HG03066 (cell line): Measurements from ENCODE around the gene EGR4.
"Not testable (repeated sequence)": the region's sequence is repeated elsewhere in the genome, so short reads cannot be mapped to it uniquely, and the experiment has no call there.

ENCODE experiments used
- ATAC-seq: cut with Tn5 transposase; IDR thresholded peaks from one replicate; pipeline ENCODE4 v1.9.1; 2021; ENCODE audit warnings: low read depth; ENCODE audit not compliant: unreplicated experiment

EGR4 gene

DNA sequence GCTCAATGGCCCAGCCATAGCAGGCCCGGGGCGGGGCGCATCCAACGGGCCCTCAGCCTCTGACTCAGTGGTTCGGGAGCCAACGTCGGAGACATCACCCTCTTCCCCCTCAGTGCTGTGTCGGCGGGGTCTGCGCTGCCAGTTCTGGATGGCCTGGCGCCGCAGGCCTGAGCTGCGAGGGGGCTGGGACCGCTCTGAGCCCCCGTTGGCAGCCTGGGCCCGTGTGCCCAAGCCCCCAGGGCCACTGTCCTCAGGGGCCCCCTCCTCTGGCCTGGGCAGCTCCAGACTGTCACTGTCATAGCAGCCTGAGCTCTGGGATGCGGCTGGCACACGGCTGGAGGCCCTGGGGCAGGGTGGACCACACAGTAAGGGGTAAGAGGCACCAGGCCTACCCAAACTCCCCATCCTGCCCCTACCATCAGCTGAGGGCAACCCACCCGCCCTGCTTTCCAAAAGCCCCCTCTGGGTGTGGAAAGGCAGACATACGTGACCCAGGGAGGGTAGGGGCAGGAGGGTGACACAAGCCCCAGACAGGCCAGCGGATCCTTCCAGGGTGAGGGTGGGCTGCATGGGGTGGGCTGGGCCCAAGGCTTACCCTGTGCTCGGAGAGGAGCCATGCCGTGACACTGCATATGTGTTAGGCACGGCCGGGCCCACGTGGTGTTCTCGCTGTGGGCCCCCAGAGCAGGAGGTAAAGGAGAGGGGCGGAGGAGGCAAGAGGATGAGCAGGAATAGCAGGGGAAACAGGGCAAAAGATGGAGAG lies 27.9 kb downstream of the EGR4 start:
- ATAC-seq = no peak

DNA sequence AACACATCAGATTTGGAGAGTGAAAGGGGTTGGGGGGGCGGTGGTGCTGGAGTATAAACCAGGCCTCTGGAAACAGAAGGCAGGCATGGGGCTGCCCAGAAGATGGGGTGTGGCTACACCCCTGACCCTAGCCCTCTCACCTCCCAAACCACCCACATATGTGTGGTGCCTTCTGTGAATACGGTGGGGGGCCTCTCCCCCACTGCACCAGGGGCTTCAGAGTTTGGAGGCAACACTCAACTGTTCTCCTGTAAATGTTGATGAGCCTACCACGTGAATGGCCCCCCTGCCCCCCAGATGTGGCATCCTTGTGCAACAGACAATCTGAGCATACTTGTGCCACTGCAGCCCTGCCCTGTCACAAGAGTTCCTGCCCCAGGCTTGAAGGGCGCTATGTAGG lies 28.6 kb downstream of the EGR4 start:
- ATAC-seq = no peak

DNA sequence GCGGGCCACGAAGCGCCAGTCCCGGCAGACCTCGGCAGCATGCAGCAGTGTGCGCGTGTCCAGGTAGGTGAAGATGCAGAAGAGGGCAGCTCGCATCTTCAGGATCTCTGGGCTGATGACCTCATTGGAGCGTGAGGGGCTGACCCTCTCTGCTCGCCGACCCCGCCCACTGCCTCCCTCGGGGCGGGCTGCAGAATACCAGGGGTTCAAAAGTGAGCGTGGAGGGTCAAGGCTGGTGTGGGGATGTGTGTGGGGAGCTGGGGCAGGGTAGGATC lies 29.1 kb downstream of the EGR4 start:
- no peak for ATAC-seq

DNA sequence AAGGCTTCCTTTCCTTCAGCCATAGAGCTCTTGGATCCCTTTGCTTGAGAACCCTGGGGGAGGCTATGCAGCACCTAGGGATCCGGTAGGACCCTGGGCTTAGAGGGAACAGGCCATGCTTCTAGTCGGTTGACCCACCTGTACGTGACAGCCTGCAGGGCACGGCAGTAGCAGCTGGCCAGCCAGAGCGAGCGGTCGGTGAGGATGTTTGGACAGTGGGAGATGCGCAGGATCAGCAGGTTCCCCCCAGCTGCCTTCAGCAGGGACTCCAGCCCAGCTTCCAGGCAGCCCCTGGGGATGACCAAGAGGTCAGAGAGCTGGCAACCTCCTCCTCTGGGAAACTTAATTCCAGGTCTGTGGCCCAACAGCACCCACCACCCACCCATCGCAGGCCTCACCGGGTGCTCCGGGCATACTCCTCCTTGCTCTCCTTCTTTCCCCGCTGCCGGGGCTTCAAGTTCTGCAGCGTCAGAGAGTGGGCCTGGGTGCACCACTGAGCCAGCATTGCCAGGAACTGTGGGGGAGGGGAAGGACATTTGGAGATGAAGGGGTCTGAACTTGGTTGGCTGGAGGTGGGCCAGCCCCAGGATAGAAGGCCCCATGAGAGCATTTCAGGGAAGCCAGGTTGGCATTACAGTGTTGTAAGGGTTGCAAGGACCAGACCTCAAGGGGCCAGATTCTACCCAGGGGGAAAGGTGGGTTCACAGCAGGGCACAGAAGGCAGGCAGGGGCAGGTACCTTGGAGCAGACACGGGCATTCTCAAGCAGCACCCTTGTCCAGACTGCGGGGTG lies 29.6 kb downstream of the EGR4 start:
- ATAC-seq = no peak

DNA sequence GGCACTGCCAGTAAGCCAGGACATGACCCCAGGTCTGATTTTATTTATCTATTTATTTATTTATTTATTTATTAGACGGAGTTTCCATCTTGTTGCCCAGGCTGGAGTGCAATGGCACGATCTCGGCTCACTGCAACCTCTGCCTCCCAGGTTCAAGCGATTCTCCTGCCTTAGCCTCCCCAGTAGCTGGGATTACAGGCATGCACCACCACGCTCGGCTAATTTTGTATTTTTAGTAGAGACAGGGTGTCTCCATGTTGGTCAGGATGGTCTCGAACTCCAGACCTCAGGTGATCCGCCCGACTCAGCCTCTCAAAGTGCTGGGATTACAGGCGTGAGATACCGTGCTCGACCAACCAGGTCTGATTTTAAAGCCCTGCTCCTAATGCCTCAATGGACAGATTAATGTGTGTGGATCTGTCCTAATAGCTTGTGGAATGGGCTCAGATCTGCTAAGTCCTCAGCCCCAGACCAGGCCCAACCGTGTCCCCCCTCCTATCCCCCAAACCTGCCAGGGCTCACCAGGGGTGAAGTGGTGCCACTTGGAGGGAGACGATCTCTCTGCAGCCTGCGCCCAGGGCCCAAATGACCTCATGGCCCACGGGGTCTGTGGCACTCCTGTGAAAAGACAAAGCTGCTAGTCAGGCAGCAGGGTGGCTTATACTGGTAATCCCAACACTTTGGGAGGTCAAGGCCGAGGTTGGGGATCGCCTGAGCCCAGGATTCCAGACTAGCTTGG lies 30.5 kb downstream of the EGR4 start:
- not testable (repeated sequence) for ATAC-seq

DNA sequence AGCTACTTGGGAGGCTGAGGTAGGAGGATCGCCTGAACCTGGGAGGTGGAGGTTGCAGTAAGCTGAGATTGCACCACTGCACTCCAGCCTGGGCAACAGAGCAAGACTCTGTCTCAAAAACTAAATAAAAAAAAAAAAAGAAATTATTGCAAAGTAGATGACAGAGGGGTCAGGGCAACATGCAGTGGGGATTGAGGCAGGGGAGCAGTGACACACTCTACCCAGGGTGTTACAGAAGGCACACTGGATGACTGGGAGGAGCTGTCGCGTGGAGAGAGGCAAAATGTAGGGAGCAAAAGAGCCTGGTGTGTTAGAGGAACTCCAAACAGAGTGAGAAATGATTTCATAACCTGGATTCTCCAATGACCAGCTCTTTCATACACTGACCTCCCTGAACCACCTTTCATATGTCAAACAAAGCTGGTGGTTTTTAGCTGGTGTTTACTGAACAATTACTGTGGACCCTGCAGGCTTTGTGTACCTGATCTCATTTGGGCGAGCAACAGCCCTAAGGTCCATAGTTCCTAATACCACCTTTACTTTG lies 31.2 kb downstream of the EGR4 start:
- no peak for ATAC-seq

DNA sequence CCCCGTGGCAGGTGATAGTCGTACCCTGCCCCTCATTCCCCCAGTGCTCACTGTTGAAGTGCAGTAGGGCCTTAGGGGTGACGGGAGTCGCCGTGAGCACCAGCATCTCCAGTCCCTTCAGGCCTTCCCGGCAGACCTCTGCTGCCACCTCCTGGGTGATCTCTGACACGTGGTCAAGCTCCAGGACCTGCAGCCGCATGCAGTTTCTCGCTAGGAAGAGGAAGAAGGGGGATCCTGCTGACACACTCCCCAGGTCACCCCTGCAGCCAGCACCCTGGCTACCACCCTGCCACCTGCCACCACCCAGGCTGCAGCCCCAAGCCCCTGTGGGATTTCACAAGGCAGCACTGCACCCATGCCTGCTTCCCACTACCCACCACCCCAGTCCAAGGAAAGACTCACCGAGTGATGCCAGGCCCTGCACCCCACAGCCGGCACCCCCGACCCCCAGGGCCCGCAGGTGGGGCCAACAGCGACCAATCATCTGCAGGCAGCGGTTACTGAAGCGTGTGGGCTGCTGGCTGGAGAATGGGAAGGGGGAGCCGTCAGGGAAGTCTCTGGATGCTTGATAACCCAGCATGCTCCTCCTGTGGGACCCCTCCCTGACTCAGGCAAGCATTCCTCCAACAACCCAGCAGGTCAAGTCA lies 32.9 kb downstream of the EGR4 start:
- ATAC-seq = no peak

DNA sequence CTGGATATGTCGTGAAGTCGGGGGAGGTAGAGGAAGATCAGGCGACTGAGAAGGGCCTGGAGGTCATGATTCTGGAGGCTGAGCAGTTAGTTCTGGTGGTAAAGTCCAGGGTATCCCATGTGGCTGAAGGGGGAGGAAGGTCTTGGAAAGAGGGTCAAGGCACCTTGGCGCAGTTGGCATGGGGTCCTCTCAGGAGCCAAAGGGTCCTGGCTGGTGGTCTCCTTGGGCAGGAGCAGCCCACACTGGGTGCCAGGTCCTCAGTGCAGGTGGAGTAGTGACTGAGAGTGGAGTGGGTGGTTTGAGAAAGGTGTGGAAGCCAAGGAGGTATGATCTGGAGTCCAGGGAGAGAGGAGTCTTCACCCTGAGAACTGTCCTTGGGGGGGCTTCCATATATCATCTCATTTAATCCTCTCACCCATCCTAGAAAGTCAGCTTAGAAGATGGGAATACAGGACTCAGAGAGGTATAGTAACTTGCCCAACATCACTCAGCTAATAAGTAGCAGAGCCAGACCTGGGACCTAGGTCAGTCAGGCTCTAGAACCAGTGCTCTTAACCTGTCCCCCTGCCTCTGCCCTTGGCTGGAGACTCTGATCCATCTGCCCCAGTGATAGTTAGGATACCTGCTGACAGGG lies 33.5 kb downstream of the EGR4 start:
- no peak for ATAC-seq

DNA sequence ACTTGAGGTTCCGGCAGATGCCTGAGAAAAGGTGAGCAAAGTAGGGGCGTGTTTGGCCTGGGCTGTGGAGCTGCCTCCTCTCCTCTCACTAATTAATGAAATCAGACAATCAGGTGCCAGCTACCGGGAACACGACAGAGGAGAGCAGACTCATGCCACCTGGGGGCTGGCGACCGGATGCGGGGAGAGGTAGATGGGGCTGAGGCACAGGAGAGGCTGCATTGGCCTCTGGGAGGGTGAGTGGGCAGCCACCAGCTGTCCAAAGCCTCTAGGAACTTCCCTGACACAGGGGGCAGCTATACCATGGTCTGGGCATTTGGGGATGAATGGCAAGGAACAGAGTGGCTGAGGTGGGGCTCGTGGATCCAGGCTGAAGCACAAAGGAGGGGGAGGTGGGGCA lies 34.1 kb downstream of the EGR4 start:
- ATAC-seq = no peak

DNA sequence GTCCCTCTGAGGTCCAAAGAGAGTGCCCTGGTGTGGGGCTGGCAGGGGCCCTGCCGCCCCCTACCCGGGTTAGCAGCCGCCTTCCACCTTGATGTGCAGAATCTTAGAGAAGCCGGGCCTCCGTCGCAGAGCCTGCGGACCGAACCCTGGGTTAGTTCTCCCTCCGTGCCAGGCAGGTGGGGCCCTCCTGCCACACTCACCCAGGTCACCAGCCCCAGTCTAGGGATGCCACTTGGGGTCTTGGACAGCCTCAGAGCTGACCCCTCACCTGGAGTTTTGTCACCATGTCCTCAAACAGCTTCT lies 34.5 kb downstream of the EGR4 start:
- ATAC-seq = no peak

DNA sequence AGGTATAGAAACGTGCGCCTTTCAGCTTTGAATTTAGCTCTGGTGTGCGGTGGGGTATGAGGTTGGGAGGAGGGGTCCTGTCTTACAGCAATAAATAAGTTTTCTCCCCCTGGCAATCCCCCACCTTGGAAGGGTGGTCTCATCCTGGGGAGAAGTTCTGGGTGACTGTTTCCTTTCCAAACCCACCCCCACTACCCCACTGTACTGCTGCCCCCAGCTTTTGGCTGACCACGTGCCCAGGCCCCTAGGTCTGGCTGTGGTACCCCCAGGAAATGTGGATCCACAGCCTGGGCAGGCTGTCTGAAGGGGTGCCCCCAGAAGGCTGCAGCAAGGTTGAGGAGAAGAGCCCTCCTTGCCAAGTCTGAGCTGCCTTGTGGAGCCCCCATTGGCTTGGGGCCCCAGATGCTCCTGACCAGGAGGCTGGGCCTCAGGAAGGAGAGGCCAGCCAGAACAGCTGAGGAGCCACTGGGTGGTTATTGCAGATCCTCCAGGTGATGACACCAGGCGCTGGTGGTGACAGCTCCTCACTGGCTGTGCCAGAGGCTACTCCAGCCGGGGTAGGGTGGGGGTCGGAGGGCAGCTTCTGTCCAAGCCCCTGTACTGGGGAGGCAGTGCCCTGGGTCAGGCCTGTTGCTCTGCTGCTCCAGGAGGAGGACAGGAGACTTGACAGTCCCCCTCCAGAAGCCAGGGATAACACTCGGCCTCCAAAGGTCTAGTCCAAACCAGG lies 35.0 kb downstream of the EGR4 start:
- ATAC-seq = no peak

DNA sequence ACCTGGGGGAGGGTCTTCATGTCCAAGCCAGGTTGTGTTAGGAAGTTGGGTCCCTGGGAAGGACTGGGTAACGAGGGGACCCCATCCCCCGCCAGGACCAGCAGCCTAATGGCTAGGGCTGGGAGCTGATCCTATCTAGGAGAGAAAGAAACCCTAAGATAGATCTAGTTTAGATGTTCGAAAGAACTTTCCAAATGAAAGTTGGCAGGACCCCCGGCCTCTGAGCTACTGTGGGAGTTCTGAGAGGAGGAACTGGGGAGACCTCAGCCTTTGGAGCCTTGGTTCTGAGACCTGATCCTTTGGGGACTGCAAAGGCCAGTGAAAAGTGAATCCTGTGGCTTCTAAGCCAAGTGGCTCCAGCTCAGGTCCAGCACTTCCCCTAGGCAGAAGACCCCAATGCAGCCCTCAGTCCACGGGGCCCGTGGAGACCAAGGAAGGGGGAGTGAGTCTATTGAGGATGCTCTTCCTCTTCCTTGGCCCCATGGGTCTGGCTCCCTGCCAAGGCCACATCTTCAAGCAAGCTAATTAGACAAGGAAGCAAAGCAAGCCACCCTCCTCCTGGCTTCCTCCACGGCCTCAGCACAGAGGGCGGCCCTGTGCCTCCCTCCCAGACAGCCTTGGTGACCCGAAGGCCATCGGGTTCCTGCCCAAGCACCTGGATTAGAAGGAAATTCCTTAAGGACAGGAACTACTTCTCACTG lies 35.8 kb downstream of the EGR4 start:
- ATAC-seq = no peak

DNA sequence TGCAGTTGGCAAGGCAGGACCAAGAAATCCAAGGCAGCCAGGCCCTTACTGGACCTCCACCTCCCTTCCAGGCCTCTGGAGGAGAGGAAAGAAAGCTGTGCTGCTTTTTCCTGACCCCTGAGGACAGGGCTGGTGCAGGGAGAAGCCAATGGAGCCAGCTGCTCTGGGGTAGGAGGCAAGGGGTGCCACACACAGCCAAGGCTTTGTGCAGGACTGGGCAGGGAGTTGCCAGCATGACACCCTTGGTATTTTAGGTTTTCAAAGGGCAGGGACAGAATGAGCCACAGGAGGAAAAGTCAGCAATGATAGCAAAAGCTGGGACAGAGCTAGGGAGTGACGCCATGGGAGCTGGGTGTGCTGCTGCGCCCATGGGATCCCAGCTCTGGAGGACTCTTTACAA lies 36.3 kb downstream of the EGR4 start:
- no peak for ATAC-seq

DNA sequence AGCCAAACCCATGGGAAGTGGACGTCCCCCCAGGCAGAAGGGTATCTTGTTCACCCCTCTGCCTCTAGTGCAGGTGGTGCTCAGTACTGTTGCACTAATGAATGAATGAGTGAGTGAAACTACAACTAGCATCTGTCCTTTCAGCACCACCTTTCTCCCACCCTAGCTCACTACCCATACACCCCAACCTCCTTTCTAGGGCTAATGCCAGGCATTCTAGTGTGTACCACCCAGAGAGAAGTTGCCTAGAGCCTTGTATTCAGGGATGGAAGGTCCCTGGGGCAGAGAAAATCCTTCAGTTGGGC lies 36.8 kb downstream of the EGR4 start:
- ATAC-seq = no peak

DNA sequence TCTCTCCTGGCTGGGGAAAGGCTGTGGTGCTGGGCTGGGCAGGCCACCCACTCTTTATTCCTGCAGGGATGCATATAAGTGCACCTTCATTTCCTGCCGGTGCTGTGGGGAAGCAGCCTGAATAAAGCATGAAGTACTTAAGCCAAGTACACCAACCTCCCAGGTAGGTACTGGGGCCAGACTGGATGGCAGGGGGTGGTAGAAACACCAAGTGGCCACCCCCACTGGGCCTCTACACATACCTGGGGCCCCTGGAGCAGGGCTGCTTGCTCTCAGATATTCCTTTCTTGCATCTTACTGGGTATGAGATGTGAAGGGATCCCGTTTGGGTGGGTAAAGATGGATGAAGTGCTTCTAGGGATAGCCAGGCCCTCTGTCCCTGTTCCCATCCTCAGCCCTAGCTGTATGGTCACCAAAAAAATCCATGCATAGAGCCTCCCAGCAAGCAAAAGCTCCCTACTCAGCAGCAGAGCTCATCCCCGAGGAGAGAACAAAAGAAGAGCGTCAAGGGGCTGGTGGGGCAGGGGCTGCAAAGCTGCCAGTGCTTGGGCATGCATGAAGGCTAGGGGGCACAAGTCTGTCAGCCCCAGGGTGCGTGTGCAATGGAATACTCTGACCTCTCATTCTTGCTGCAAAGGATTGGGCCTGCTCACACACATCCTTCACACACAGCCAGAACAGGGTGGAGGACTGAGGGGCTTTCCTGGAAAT lies 37.3 kb downstream of the EGR4 start:
- no peak for ATAC-seq

DNA sequence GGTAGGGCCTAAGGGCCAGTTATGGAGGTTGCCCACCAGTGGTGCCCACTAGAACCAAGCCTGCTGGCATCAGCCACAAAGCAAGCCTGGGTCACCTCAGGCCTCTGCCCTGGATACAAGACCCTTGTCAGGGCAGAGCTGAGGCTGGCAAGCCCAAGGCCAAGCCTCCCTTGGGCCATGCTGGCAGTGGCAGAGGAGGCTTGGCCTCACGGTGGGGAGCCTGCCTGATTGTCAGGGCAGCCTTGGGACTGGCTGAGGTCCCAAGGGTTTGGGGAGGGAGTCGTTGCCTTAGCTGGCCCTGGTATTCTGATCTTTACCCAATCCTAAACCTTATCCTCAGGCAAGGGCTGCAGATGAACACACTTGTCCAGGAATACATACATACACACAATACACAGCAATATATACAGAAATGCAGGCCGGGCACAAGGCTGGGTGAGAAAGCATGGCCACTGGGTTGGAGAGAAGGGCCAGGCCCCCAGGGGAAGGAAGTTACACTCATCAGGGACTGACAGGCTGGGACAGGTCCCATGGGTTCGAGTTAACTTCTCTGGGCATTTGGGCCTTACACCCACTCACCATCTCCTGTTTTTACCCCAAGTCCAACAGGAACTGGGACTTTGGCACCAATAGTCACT lies 38.2 kb downstream of the EGR4 start:
- ATAC-seq = no peak

DNA sequence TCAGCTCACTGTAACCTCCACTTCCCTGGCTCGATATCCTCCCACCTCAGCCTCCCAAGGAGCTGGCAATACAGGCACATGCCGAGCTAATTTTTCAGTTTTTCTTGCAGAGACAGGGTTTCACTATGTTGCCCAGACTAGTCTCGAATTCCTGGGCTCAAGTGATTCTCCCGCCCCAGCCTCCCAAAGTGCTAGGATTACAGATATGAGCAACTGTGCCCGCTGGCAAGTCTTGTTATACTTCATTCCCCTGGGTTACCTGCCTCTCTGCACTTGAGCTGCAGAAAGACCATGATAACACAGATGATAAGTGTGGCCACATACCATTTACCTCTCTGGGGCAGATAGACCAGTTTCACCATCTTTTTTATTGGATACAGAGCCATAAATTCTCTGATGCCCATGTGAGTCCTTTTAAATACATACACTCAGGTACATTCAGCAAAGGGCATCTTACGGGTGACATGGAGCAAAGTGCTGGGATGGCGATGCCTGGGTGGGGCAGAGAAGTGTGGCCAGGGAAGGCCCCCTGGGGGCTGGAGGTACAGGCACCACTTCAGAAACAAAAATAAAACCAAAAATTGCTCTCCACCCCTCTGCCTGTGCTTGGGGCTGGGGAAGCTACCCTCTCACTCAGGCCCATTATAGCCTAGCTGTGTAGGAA lies 38.9 kb downstream of the EGR4 start:
- no peak for ATAC-seq

DNA sequence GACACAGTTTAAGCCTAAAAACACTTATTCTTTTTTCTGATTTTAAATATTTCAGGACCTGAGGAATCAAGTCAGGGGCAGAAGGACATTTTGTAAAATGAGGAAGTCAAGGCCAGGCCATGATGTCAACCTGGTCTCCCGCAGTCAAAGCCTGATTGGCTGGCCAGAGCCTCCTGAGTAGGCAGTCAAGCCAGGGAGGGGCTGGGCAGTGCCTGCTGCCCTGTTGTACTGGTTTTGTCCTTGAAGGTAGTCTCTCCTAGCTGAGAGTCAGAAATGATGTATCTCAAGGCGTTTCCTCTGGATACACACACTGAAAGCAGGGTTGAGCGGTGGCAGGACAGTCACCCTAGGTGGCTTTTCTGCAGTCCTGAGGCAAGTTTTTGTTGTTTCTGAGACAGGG lies 39.4 kb downstream of the EGR4 start:
- ATAC-seq = no peak
